Ascending aorta (tissue), 2 donors: ENCODE measurements around the gene SNN. TPM values are rescaled to one million over a fixed set of nuclear protein-coding genes. Genes with fewer than 3 reads are reported as not detected.

Experiments used
- DNase-seq, 2 donors: peaks; one replicate each; pipeline ENCODE4 v3.0.0-alpha.2; 2019; ENCODE audit warnings: low spot score in 2 of 2
- H3K27ac ChIP-seq, 2 donors: fragments of 200-600 bp; sonication (generic); one replicate each; pipeline ENCODE4 v1.5.1; 2016 to 2017; ENCODE audit warnings: mild to moderate bottlenecking in 1 of 2
- H3K27me3 ChIP-seq: fragments of 200-600 bp; sonication (generic); one replicate; pipeline ENCODE4 v1.5.1; 2017
- H3K36me3 ChIP-seq, 2 donors: fragments of 200-600 bp; sonication (generic); one replicate each; pipeline ENCODE4 v1.5.1; 2016
- H3K4me1 ChIP-seq, 2 donors: fragments of 200-600 bp; sonication (generic); one replicate each; pipeline ENCODE4 v1.5.1; 2016 to 2017; ENCODE audit warnings: mild to moderate bottlenecking in 1 of 2
- H3K4me3 ChIP-seq, 2 donors: fragments of 200-600 bp; sonication (generic); one replicate each; pipeline ENCODE4 v1.5.1; 2016 to 2017; ENCODE audit warnings: mild to moderate bottlenecking in 1 of 2
- H3K9me3 ChIP-seq, 2 donors: fragments of 200-600 bp; sonication (generic); one replicate each; pipeline ENCODE4 v1.5.1; 2016
- intact Hi-C: fragments of 100-400 bp; cut with DNase I; formaldehyde crosslinking; loops from one replicate; pipeline ENCODE4 v1.15.1; 2023
- total RNA-seq: library from RNA; depleted of rRNA; stranded (reverse); fragments of >200 nt; gene quantifications from one replicate; pipeline ENCODE4 v1.1.0, GENCODE V29; 2016
- TF ChIP-seq, protein P1 (sequence below), 3 experiments: fragments of 200-600 bp in 2 of 3; fragments of 450-650 bp in 1 of 3; sonication (generic) in 2 of 3; IDR thresholded peaks; one replicate each; pipeline ENCODE4 v1.5.1; 2016 to 2019; ENCODE audit warnings: antibody characterized with exemption in 3 of 3, mild to moderate bottlenecking in 1 of 3, moderate library complexity in 1 of 3

SNN gene
- total RNA-seq, result 2.1 TPM

DNA sequence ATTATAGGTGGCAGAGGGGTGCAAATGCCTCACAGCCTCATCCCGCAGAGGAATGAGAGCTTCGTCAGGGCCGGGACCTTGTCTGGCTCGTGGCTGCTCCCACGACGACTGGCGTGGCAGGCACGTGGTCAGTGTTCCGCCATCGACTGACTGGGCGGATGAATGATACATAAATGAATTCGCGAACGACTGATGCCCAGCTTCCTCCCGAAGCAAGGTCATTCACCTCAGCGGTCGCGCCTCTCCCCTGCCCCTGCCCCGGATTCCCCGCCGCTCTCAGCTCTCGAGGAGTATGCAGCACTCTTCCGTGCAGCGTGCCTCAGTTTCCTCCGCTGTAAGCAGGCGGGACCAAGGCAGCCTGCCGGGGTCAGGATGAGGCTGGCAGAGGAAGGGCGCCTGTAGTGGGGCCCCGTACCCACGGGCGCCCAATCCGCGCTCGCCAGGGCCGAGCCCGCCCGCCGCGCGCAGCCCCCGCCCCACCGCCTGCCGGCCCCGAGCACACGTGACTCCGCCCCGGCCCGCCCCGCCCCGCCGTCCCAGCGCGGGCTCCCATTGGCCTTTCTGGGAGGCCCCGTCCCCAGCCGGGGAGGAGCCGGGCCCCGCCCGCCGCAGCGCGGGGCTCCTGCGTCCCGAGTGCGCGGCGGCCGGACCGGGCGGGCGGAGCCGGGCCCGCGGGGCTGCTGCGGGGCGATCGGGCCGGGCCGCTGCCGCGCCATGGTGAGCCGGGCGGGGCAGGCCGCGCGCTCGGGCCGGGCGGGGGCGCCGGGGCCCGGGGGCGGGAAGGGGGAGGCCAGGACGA is at the start of gene SNN:
SNN (plus strand) TSS at position 632 of the 799 bp plus-strand sequence. CDS start 7,605 bp downstream, outside the sequence.
- DNase-seq, result peak; percentile 52 to 93
- TF ChIP-seq, protein P1, sequence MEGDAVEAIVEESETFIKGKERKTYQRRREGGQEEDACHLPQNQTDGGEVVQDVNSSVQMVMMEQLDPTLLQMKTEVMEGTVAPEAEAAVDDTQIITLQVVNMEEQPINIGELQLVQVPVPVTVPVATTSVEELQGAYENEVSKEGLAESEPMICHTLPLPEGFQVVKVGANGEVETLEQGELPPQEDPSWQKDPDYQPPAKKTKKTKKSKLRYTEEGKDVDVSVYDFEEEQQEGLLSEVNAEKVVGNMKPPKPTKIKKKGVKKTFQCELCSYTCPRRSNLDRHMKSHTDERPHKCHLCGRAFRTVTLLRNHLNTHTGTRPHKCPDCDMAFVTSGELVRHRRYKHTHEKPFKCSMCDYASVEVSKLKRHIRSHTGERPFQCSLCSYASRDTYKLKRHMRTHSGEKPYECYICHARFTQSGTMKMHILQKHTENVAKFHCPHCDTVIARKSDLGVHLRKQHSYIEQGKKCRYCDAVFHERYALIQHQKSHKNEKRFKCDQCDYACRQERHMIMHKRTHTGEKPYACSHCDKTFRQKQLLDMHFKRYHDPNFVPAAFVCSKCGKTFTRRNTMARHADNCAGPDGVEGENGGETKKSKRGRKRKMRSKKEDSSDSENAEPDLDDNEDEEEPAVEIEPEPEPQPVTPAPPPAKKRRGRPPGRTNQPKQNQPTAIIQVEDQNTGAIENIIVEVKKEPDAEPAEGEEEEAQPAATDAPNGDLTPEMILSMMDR (IDR thresholded peaks at IDR 0.05), result no peak
- no peaks in the 10 kb centered on the region for H3K9me3 ChIP-seq
- H3K27me3 ChIP-seq, result no peaks in the 10 kb centered on the region
- peak within 1 kb of the TSS; percentile 78 to 81 for H3K27ac ChIP-seq
- H3K36me3 ChIP-seq, result no peaks in the 10 kb centered on the region
- intact Hi-C loops, result loop anchor here (1.0 to 10.0 kb wide), 4 partner anchors 28 to 413 kb away; partner anchors contain the start of gene SOCS1
- peaks cover 9 to 34% of the 10 kb centered on the region in 2 donors for H3K4me1 ChIP-seq
- H3K4me3 ChIP-seq, result peak within 1 kb of the TSS; percentile 95 to 98

DNA sequence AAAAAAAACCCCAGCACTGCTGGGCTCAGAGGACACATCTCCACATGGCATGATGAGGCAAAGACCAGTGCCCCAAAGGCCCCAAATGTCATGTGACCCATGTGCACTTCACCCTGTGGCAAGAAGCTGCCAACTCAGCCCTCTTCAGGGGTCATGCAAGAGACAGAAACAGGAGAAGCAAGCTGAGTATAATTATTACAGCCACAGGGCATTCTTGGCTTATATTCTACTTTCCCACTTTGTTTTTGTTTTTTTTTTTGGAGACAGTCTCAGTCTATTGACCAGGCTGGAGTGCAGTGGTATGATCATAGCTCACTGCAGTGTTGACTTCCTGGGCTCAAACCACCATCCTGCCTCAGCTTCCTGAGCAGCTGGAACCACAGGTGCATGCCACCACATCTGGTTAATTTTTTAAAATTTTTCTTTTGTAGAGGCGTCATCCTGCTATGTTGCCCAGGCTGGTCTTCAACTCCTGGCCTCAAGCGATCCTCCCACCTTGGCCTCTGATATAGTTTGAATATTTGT is 48.9 kb upstream of the SNN start:
- Histone ChIP-seq H3K27me3 (no peaks in the 10 kb centered on the region), H3K9me3 (no peaks in the 10 kb centered on the region), H3K27ac (no peak overlapping the region), H3K36me3 (no peaks in the 10 kb centered on the region), H3K4me1 (peaks cover 0 to 8% of the 10 kb centered on the region in 2 donors), H3K4me3 (no peak overlapping the region)
- no peak for DNase-seq
- TF ChIP-seq, protein P1 (IDR thresholded peaks at IDR 0.05), result no peak
- intact Hi-C loops, result no loop called here

DNA sequence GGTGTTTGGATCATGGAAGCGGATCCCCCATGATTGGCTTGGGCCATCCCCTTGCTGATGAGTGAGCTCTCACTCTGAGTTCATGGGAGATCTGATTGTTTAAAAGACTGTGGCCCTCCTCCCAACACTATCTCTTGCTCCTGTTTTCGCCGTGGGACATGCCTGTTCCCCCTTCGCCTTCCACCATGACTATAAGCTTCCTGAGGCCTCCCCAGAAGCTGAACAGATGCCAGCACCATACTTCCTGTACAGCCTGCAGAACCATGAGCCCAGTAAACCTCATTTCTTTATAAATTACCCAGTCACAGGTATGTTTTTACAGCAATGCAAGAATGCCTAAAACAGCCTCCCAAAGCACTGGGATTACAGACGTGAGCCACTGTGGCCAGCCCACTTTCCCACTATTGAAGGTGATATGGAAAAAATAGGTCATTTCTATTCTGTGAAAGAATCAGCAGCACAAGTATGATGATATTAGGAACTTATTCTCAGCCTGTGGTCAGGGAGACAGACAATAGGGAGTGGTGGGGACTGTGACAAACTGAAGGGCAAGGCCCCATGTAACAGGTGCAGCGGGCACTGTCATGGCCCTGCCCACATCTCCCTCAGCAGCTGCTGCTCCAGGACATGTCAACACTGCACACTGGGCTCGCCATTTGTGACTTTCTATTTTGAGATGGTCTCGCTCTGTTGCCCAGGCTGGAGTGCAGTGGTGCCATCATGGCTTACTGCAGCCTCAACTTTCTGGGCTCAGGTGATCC is 47.8 kb upstream of the SNN start:
- intact Hi-C loops, result no loop called here
- no peak for DNase-seq
- Histone ChIP-seq H3K9me3 (no peaks in the 10 kb centered on the region), H3K4me1 (peaks cover 0 to 4% of the 10 kb centered on the region in 2 donors), H3K27ac (no peak overlapping the region), H3K27me3 (no peaks in the 10 kb centered on the region), H3K4me3 (no peak overlapping the region), H3K36me3 (no peaks in the 10 kb centered on the region)
- TF ChIP-seq, protein P1 (IDR thresholded peaks at IDR 0.05), result no peak

DNA sequence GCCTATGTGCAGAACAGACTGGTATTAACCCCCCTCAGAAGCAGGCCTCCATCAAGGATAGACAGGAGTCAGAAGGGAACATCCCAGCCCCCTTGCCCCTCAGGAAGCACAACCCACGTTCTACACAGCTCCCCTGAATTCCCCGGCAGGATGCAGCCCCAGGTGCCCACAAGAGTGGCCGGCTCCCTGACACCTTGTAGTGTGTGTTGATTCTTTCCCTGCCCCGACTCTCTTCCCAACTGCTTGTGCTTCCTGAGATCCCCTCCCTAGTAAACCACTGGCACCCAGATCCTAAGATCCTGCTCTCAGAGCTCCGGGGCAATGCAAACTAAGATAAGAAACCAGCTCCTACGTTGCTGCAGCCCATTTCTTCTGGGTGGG is 46.7 kb upstream of the SNN start:
- Histone ChIP-seq H3K4me3 (peak overlapping the region; percentile 6 to 51), H3K27me3 (no peaks in the 10 kb centered on the region), H3K36me3 (no peaks in the 10 kb centered on the region), H3K4me1 (peaks cover 0 to 4% of the 10 kb centered on the region in 2 donors), H3K9me3 (no peaks in the 10 kb centered on the region), H3K27ac (peak overlapping the region in 1 of 2 donors; percentile 24)
- intact Hi-C loops, result no loop called here
- DNase-seq, result no peak
- TF ChIP-seq, protein P1 (IDR thresholded peaks at IDR 0.05), result no peak

DNA sequence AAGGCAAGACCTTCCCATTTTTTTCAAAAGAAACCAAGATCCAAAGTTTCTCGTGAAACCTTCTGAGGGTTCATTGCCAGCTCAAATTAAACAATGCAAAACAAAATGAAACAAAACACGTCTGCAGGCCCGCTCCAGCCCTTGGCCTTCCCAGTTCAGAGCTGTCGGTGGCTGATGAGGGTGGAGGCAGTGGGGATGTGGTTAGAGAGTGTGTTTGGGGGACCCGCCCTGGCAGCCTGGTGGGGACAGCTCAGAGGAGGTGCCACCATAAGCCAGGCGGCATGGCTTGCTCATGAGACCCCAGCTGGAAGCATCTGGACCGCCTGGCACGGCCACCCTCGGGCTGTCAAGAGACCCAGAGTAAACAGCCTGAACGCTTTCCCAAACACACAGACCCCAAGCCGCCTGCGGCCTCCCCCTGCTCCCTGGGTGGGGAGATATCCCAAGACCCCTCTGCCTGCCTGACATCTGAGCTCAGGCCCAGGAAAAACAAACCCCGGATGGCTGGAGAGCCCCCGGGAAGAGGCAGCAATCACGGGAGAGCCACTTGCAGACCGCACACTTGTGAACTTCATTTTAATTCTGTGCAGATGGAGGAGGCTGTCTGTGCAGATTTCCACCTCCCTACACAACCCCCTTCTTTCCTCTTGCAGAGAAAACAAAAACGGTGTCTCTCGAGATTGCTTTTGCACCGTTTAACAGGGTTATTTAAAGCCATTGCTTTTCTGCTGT is 46.2 kb upstream of the SNN start:
- no peak for DNase-seq
- Histone ChIP-seq H3K27me3 (no peaks in the 10 kb centered on the region), H3K4me3 (peak overlapping the region; percentile 6 to 51), H3K36me3 (no peaks in the 10 kb centered on the region), H3K27ac (peak overlapping the region in 1 of 2 donors; percentile 17), H3K9me3 (no peaks in the 10 kb centered on the region), H3K4me1 (peaks cover 0 to 4% of the 10 kb centered on the region in 2 donors)
- TF ChIP-seq, protein P1 (IDR thresholded peaks at IDR 0.05), result no peak
- intact Hi-C loops, result no loop called here
